OCI-LY3 (cell line): ENCODE measurements around the gene LRCH1.

Source experiments
- H2AFZ ChIP-seq: fragments of 200-600, 300-600 bp; shearing (Covaris generic); 2 replicates; pipeline ENCODE4 v1.6.0; 2014; ENCODE audit warnings: antibody characterized with exemption, low read depth, low read length
- H3K27ac ChIP-seq: fragments of 200-600, 300-600 bp; sonication (generic); 2 replicates; pipeline ENCODE4 v1.5.1; 2014; ENCODE audit warnings: mild to moderate bottlenecking, low read length, moderate library complexity, mixed read lengths
- H3K27me3 ChIP-seq: fragments of 200-600, 300-600 bp; sonication (generic); 2 replicates; pipeline ENCODE4 v1.6.1; 2014; ENCODE audit warnings: low read depth, low read length, mixed read lengths
- H3K36me3 ChIP-seq: fragments of 200-600, 300-600 bp; sonication (generic); replicated peaks from 2 replicates; pipeline ENCODE3; 2014; ENCODE audit warnings: low read depth, low read length, mixed read lengths
- H3K4me1 ChIP-seq: fragments of 300-600, 200-600 bp; sonication (generic); 2 replicates; pipeline ENCODE4 v1.6.1; 2014; ENCODE audit warnings: low read length, mixed read lengths
- H3K4me2 ChIP-seq: fragments of 200-600, 300-600 bp; sonication (generic); 2 replicates; pipeline ENCODE4 v1.6.1; 2014; ENCODE audit warnings: low read length, mixed read lengths
- H3K4me3 ChIP-seq: fragments of 300-600, 200-600 bp; sonication (generic); 2 replicates; pipeline ENCODE4 v1.5.1; 2014; ENCODE audit warnings: antibody characterized with exemption, mild to moderate bottlenecking, low read length, moderate library complexity
- H3K79me2 ChIP-seq: fragments of 300-600, 200-600 bp; shearing (Covaris generic); 2 replicates; pipeline ENCODE4 v1.6.1; 2014; ENCODE audit warnings: mild to moderate bottlenecking, low read length, mixed read lengths
- H3K9ac ChIP-seq: fragments of 300-600, 200-600 bp; shearing (Covaris generic); 2 replicates; pipeline ENCODE4 v1.6.0; 2014; ENCODE audit warnings: mild to moderate bottlenecking, low read length, moderate library complexity
- H3K9me3 ChIP-seq: fragments of 200-600, 300-600 bp; shearing (Covaris generic); 2 replicates; pipeline ENCODE4 v1.6.1; 2014; ENCODE audit warnings: low read length, mixed read lengths; ENCODE audit not compliant: insufficient read depth
- H4K20me1 ChIP-seq: fragments of 200-600, 300-600 bp; sonication (generic); 2 replicates; pipeline ENCODE4 v1.6.1; 2016; ENCODE audit warnings: low read length, mixed read lengths; ENCODE audit not compliant: insufficient read depth
- EZH2phosphoT487 ChIP-seq: fragments of 200-600 bp; shearing (Covaris generic); IDR thresholded peaks from 2 replicates; pipeline ENCODE4 v1.6.1; 2018; ENCODE audit warnings: antibody characterized with exemption, mixed run types, low read depth
- TF ChIP-seq, protein P1 (sequence below): fragments of 200-600, 300-600 bp; sonication (generic); IDR thresholded peaks from 2 replicates; pipeline ENCODE4 v1.5.1; 2014; ENCODE audit warnings: antibody characterized with exemption, low read length, low read depth

LRCH1 gene

DNA sequence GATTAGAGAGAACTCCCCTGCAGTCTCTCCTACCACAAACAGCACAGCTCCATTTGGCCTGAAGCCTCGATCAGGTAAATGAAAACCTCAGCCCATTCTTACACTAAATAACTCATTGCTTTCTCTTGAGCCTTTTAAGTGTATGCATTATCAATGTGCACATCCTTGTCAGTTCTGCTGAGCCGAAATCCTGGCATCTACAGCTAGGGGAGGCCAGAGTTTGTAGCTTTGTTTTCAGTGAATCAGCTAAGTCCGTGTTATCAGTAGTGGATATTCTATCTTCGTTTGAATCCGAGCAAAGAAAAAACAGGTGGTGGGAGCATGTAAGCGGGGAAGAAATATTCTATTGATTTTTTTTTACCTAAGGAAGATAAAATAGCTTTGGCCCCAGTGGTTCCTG is 159.6 kb downstream of the LRCH1 start:
- Histone ChIP-seq H3K27me3 (no peaks in the 10 kb centered on the region), H3K9me3 (no peaks in the 10 kb centered on the region), H3K36me3 (peaks cover 33% of the 10 kb centered on the region), H2AFZ (no peak overlapping the region), H3K79me2 (no peaks in the 10 kb centered on the region), H3K4me1 (no peaks in the 10 kb centered on the region), H4K20me1 (no peaks in the 10 kb centered on the region), H3K4me2 (no peak overlapping the region), H3K4me3 (no peak overlapping the region), H3K27ac (no peak overlapping the region), H3K9ac (no peak overlapping the region)
- TF ChIP-seq, protein P1, sequence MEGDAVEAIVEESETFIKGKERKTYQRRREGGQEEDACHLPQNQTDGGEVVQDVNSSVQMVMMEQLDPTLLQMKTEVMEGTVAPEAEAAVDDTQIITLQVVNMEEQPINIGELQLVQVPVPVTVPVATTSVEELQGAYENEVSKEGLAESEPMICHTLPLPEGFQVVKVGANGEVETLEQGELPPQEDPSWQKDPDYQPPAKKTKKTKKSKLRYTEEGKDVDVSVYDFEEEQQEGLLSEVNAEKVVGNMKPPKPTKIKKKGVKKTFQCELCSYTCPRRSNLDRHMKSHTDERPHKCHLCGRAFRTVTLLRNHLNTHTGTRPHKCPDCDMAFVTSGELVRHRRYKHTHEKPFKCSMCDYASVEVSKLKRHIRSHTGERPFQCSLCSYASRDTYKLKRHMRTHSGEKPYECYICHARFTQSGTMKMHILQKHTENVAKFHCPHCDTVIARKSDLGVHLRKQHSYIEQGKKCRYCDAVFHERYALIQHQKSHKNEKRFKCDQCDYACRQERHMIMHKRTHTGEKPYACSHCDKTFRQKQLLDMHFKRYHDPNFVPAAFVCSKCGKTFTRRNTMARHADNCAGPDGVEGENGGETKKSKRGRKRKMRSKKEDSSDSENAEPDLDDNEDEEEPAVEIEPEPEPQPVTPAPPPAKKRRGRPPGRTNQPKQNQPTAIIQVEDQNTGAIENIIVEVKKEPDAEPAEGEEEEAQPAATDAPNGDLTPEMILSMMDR: no peak
- TF ChIP-seq EZH2phosphoT487: no peak

DNA sequence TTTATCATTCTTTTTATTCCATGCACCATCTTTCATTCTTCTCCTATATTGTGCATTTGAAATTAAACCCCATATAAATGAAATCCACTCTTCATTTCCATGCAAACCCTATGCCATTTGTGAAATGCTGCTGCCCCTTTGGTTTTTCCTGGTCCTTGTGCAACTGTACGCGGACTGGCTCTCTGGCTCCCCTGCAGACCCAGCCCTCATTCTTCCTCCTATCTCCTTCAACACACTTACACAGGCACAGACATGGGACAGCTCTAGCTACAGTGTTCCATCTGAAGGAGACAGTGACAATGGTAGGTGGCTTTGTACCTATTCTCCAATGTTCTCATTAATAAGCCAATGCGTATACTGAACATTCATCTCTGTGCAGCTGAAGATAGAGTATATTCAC is 162.4 kb downstream of the LRCH1 start:
- Histone ChIP-seq H3K27me3 (no peaks in the 10 kb centered on the region), H4K20me1 (no peaks in the 10 kb centered on the region), H3K9me3 (no peaks in the 10 kb centered on the region), H3K4me1 (peaks cover 2% of the 10 kb centered on the region; the same call in 1 of the 2 replicates), H3K9ac (no peak overlapping the region), H3K4me2 (no peak overlapping the region), H3K79me2 (no peaks in the 10 kb centered on the region), H3K4me3 (no peak overlapping the region), H3K36me3 (peaks cover 21% of the 10 kb centered on the region), H3K27ac (no peak overlapping the region), H2AFZ (no peak overlapping the region)
- TF ChIP-seq, protein P1: no peak
- no peak for TF ChIP-seq EZH2phosphoT487

DNA sequence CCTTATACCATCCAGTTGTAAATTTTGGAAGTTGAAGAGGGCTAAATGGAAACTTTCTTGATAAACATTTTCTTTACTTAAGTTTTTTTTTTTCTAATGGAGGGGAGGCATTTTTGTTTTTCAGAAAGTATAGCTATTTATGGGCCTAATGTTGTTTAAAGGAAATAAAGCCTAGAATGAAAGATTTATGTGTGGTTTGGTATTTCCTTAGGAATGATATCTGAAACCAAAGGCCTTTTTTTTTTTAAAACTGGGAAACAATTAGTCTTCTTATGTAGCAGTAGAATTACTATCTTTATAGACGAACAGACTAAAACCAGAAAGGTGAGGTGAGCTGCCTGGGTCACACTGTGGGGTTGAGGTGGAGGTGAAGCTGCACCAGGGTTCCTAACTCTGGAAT is 163.9 kb downstream of the LRCH1 start:
- Histone ChIP-seq H3K36me3 (peaks cover 14% of the 10 kb centered on the region), H3K4me2 (no peak overlapping the region), H3K27ac (no peak overlapping the region), H2AFZ (no peak overlapping the region), H4K20me1 (no peaks in the 10 kb centered on the region), H3K9me3 (no peaks in the 10 kb centered on the region), H3K4me1 (peaks cover 6% of the 10 kb centered on the region), H3K4me3 (no peak overlapping the region), H3K79me2 (no peaks in the 10 kb centered on the region), H3K27me3 (no peaks in the 10 kb centered on the region), H3K9ac (no peak overlapping the region)
- TF ChIP-seq, protein P1: no peak
- no peak for TF ChIP-seq EZH2phosphoT487

DNA sequence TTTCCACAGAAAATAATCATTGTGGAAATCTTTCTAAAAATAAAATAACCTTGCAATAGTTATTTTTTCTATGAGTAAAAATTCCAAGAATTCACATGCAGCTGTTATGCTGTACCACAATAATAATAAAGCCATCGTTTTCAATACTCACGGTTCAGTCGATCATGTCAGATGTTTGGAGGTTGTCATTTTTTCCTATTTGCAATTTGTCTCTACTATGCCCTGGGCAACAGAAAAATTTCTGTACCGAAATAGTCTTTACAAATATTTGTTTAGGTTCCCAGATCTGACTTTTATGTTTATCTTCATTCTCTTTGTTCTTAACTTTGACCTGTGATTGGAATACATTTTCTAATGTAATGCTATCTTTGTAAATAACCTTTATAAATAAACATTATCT is 164.3 kb downstream of the LRCH1 start:
- TF ChIP-seq EZH2phosphoT487: no peak
- TF ChIP-seq, protein P1: no peak
- Histone ChIP-seq H3K9ac (no peak overlapping the region), H3K4me3 (no peak overlapping the region), H3K4me1 (peaks cover 6% of the 10 kb centered on the region), H3K27me3 (no peaks in the 10 kb centered on the region), H4K20me1 (no peaks in the 10 kb centered on the region), H2AFZ (no peak overlapping the region), H3K27ac (no peak overlapping the region), H3K4me2 (no peak overlapping the region), H3K36me3 (peaks cover 10% of the 10 kb centered on the region), H3K79me2 (no peaks in the 10 kb centered on the region), H3K9me3 (no peaks in the 10 kb centered on the region)
